SK-N-SH (cell line): ENCODE measurements around the gene RIMS4. TPM values are rescaled to one million over a fixed set of nuclear protein-coding genes. Genes with fewer than 3 reads are reported as not detected.

Experiments
- CTCF ChIA-PET: fragments of 300-600, 350-600 bp; formaldehyde crosslinking; extraction: SDS; loops from one replicate; lab custom pipeline; 2021; lab: Yijun Ruan, JAX
- POLR2A ChIA-PET: fragments of 350-600 bp; sonication (Branson Sonifier 250); formaldehyde crosslinking; extraction: SDS; loops from one replicate; lab custom pipeline; 2020; ENCODE audit warnings: antibody characterized with exemption, inconsistent platforms; lab: Yijun Ruan, JAX
- DNase-seq: peaks from one replicate; pipeline ENCODE4 v3.0.0; 2012
- H2AFZ ChIP-seq: fragments of 200-600 bp; sonication (generic); 2 replicates; pipeline ENCODE4 v1.8.1; 2016; ENCODE audit warnings: antibody characterized with exemption, mild to moderate bottlenecking, low read depth
- H3F3A ChIP-seq: fragments of 200-600 bp; sonication (generic); replicated peaks from 2 replicates; pipeline ENCODE3; 2016; ENCODE audit warnings: antibody characterized with exemption, mild to moderate bottlenecking; ENCODE audit not compliant: insufficient read depth
- H3K27ac ChIP-seq, 2 experiments: fragments of 200-500 bp in 1 of 2; fragments of 200-600 bp in 1 of 2; sonication (Bioruptor generic) in 1 of 2; sonication (generic), shearing (Covaris generic) in 1 of 2; 2 replicates each; pipeline versions ENCODE4 v1.5.1 to v1.6.1; 2014 to 2016; ENCODE audit warnings: low read depth in 2 of 2, inconsistent platforms in 1 of 2, low read length in 1 of 2, mild to moderate bottlenecking in 1 of 2, mixed read lengths in 1 of 2
- H3K27me3 ChIP-seq: fragments of 200-600 bp; sonication (generic), shearing (Covaris generic); 2 replicates; pipeline ENCODE4 v1.6.1; 2016; ENCODE audit warnings: mixed run types; ENCODE audit not compliant: insufficient read depth
- H3K36me3 ChIP-seq, 2 experiments: fragments of 200-500 bp in 1 of 2; fragments of 200-600 bp in 1 of 2; sonication (Bioruptor generic) in 1 of 2; sonication (generic) in 1 of 2; replicated peaks in 1 of 2; 2 replicates each; pipeline versions ENCODE3 to v1.5.1; 2014 to 2016; ENCODE audit warnings: low read length in 1 of 2, mild to moderate bottlenecking in 1 of 2; ENCODE audit not compliant: insufficient read depth in 2 of 2, control insufficient read depth in 1 of 2
- H3K4me1 ChIP-seq, 2 experiments: fragments of 200-500 bp in 1 of 2; fragments of 200-600 bp in 1 of 2; sonication (Bioruptor generic) in 1 of 2; sonication (generic), shearing (Covaris generic) in 1 of 2; 2 replicates each; pipeline versions ENCODE4 v1.5.1 to v1.6.1; 2014 to 2016; ENCODE audit warnings: low read depth in 1 of 2, low read length in 1 of 2, mixed run types in 1 of 2; ENCODE audit not compliant: insufficient read depth in 2 of 2, control insufficient read depth in 1 of 2
- H3K4me2 ChIP-seq: fragments of 200-600 bp; sonication (generic), shearing (Covaris generic); 2 replicates; pipeline ENCODE4 v1.6.1; 2017; ENCODE audit warnings: mixed run types
- H3K4me3 ChIP-seq, 2 experiments: fragments of 200-500 bp in 1 of 2; fragments of 200-600 bp in 1 of 2; sonication (Bioruptor generic) in 1 of 2; sonication (generic), shearing (Covaris generic) in 1 of 2; 2 replicates each; pipeline versions ENCODE4 v1.5.1 to v1.8.1; 2014 to 2016; ENCODE audit warnings: low read depth in 2 of 2, inconsistent platforms in 1 of 2, low read length in 1 of 2, mild to moderate bottlenecking in 1 of 2, mixed read lengths in 1 of 2, moderate library complexity in 1 of 2
- H3K79me2 ChIP-seq: fragments of 200-600 bp; sonication (generic); 2 replicates; pipeline ENCODE4 v1.8.1; 2017; ENCODE audit warnings: mild to moderate bottlenecking; ENCODE audit not compliant: insufficient read depth
- H3K9ac ChIP-seq: fragments of 200-600 bp; sonication (generic); 2 replicates; pipeline ENCODE4 v1.6.1; 2017; ENCODE audit warnings: mixed run types
- H3K9me2 ChIP-seq: fragments of 200-600 bp; sonication (generic); 2 replicates; pipeline ENCODE4 v1.6.1; 2017; ENCODE audit warnings: mixed run types
- H3K9me3 ChIP-seq: fragments of 200-600 bp; sonication (generic); 2 replicates; pipeline ENCODE4 v1.6.1; 2017; ENCODE audit warnings: mixed run types, mild to moderate bottlenecking, moderate library complexity
- H4K20me1 ChIP-seq: fragments of 200-600 bp; sonication (generic); 2 replicates; pipeline ENCODE4 v1.6.1; 2017; ENCODE audit warnings: mild to moderate bottlenecking, mixed run types; ENCODE audit not compliant: insufficient read depth
- ELF1 ChIP-seq: IDR thresholded peaks from 2 replicates; pipeline ENCODE4 v1.4.0; 2012
- EP300 ChIP-seq, 2 experiments: IDR thresholded peaks; 2 replicates each; pipeline versions ENCODE4 v1.4.0 to v1.6.1; 2012; ENCODE audit warnings: borderline replicate concordance in 1 of 2, low read depth in 1 of 2, low read length in 1 of 2
- EZH2phosphoT487 ChIP-seq: fragments of 200-600 bp; sonication (generic); IDR thresholded peaks from 2 replicates; pipeline ENCODE4 v1.6.1; 2017; ENCODE audit warnings: low read depth, mixed run types, mild to moderate bottlenecking, antibody characterized with exemption, moderate library complexity, borderline replicate concordance
- FOSL2 ChIP-seq: IDR thresholded peaks from 2 replicates; pipeline ENCODE4 v1.4.0; 2012; ENCODE audit warnings: low read depth, mild to moderate bottlenecking, moderate library complexity, borderline replicate concordance
- FOXJ3 ChIP-seq: sonication (generic); formaldehyde crosslinking; IDR thresholded peaks from 2 replicates; pipeline ENCODE4 v1.5.1; 2020; ENCODE audit warnings: mild to moderate bottlenecking, missing genetic modification reagents
- JUND ChIP-seq: IDR thresholded peaks from 2 replicates; pipeline ENCODE4 v1.4.0; 2012
- MXI1 ChIP-seq: IDR thresholded peaks from 2 replicates; pipeline ENCODE4 v1.6.1; 2012; ENCODE audit warnings: mild to moderate bottlenecking, low read depth, low read length, improper control_type of control experiment
- RAD21 ChIP-seq: IDR thresholded peaks from 2 replicates; pipeline ENCODE4 v1.6.1; 2012; ENCODE audit warnings: mild to moderate bottlenecking, low read length
- RCOR1 ChIP-seq: fragments of 150-350 bp; IDR thresholded peaks from 2 replicates; pipeline ENCODE4 v1.6.1; 2017; ENCODE audit warnings: antibody characterized with exemption, low read length
- RXRA ChIP-seq: IDR thresholded peaks from 2 replicates; pipeline ENCODE4 v1.4.0; 2012; ENCODE audit warnings: low read depth, mild to moderate bottlenecking, borderline replicate concordance
- SIN3A ChIP-seq: IDR thresholded peaks from 2 replicates; pipeline ENCODE4 v1.6.1; 2012; ENCODE audit warnings: low read depth, mild to moderate bottlenecking, low read length, moderate library complexity, borderline replicate concordance
- SMC3 ChIP-seq: IDR thresholded peaks from 2 replicates; pipeline ENCODE4 v1.6.1; 2012; ENCODE audit warnings: low read depth, low read length, improper control_type of control experiment
- TCF12 ChIP-seq: IDR thresholded peaks from 2 replicates; pipeline ENCODE4 v1.4.0; 2012
- TEAD4 ChIP-seq: IDR thresholded peaks from 2 replicates; pipeline ENCODE4 v1.4.0; 2012; ENCODE audit warnings: mild to moderate bottlenecking, borderline replicate concordance; ENCODE audit not compliant: insufficient read depth
- WGBS: methylation state at CpG from one replicate; pipeline ENCODE4 v1.1.6; 2017; ENCODE audit warnings: low lambda C conversion rate; 5-methylcytosine and 5-hydroxymethylcytosine counted together
- polyA plus RNA-seq, 3 experiments: library from polyadenylated mRNA; depleted of rRNA; stranded (reverse); fragments of >200 nt; gene quantifications; 2 replicates each; pipeline ENCODE4 v1.2.3, GENCODE V29; 2012
- TF ChIP-seq, protein P1 (sequence below): IDR thresholded peaks from 2 replicates; pipeline ENCODE4 v1.4.0; 2012; ENCODE audit warnings: low read depth, borderline replicate concordance
- TF ChIP-seq, protein P2 (sequence below): IDR thresholded peaks from 2 replicates; pipeline ENCODE4 v1.4.0; 2012; ENCODE audit warnings: low read depth, borderline replicate concordance
- TF ChIP-seq, protein P3 (sequence below): fragments of 150-350 bp; IDR thresholded peaks from 2 replicates; pipeline ENCODE4 v1.6.1; 2016; ENCODE audit warnings: mild to moderate bottlenecking, low read depth, low read length
- TF ChIP-seq, protein P4 (sequence below): IDR thresholded peaks from 2 replicates; pipeline ENCODE4; 2012
- TF ChIP-seq, protein P5 (sequence below): fragments of 200-600 bp; sonication (generic); IDR thresholded peaks from 2 replicates; pipeline ENCODE4 v1.6.1; 2017; ENCODE audit warnings: antibody characterized with exemption, mild to moderate bottlenecking, moderate library complexity

Gene RIMS4
- polyA plus RNA-seq, 1 of the 3 experiments (the other 2 are of a cell fraction), result 0.13 TPM

DNA sequence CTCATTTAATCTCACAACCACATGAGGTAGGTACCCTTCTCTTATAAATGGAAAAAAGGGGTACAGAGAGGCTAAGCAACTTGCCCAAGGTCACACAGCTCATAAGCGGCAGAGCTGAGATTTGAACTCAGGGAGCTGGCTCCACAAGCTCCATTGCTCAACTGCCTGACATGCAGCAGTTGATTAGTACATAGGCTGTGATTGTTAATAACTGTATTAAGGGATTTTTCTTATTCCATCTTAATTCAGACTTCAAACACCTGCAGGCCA, 88.6 kb downstream of the RIMS4 start:
- H2AFZ ChIP-seq, result no peak overlapping the region
- peaks cover 6 to 19% of the 10 kb centered on the region in 2 experiments; a peak in 3 of 4 replicates for H3K4me1 ChIP-seq
- H3K9me2 ChIP-seq, result no peaks in the 10 kb centered on the region
- TF ChIP-seq, protein P1, sequence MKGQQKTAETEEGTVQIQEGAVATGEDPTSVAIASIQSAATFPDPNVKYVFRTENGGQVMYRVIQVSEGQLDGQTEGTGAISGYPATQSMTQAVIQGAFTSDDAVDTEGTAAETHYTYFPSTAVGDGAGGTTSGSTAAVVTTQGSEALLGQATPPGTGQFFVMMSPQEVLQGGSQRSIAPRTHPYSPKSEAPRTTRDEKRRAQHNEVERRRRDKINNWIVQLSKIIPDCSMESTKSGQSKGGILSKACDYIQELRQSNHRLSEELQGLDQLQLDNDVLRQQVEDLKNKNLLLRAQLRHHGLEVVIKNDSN, result no peak
- TF ChIP-seq SMC3 (no peak), FOXJ3 (no peak)
- H3K9ac ChIP-seq, result 0 out of 2 replicates have a peak overlapping the region, but pooled peaks have one; percentile 55
- H3K9me3 ChIP-seq, result no peaks in the 10 kb centered on the region
- 100% methylated on average over 1 of the region's 1 CpG for WGBS
- ChIA-PET CTCF (interaction anchor here (1.1 to 10.6 kb wide), 3 partner anchors 11 to 37 kb away, joined by 3 to 79 read pairs (median 4); no protein-coding TSS in a partner anchor), POLR2A (no interaction called here)
- H4K20me1 ChIP-seq, result no peaks in the 10 kb centered on the region
- H3K4me3 ChIP-seq, result no peak overlapping the region
- no peaks in the 10 kb centered on the region for H3K79me2 ChIP-seq
- peaks cover 21% of the 10 kb centered on the region for H3F3A ChIP-seq
- peak overlapping the region in 1 of 2 experiments; percentile 91; a peak in 3 of 4 replicates for H3K27ac ChIP-seq
- DNase-seq, result no peak
- H3K36me3 ChIP-seq, result no peaks in the 10 kb centered on the region
- no peak overlapping the region for H3K4me2 ChIP-seq
- no peaks in the 10 kb centered on the region for H3K27me3 ChIP-seq

DNA sequence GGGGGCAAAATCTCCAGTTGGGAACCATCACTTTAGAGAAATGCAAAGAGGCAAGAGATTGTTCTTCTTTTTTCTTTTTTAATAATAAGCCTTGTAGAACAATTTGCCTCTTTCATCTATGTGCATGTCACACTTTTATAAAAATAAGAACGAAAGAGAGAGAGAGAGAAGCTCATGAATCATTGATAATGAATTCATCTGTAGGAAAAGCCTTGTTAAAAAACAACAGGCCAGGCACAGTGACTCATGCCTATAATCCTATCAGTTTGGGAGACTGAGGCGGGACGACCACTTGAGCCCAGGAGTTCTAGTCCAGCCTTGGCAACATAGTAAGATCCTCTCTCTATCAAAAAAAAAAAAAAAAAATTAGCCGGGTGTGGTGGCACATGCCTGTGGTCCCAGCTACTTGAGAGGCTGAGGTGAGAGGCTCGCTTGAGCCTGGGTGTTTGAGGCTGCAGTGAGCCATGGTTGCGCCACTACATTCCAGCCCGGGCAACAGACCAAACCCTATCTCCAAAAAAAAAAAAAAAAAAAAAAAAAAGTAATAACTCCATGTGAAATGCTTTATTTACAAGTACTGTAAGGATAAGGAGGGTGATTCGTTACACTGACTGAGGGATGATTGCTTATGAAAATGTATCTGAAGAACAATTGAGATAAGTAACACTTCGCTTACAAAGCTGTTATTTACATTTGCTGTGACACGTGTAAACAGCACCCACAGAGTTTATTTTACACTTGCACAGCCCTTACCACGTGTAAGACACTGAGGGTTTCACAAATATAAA, 89.2 kb downstream of the RIMS4 start:
- CTCF ChIA-PET, result interaction anchor here (0.6 to 10.6 kb wide), 4 partner anchors 12 to 99 kb away, joined by 3 to 79 read pairs (median 4); no protein-coding TSS in a partner anchor
- DNase-seq, result no peak
- TF ChIP-seq RCOR1, result no peak
- TF ChIP-seq, protein P2, sequence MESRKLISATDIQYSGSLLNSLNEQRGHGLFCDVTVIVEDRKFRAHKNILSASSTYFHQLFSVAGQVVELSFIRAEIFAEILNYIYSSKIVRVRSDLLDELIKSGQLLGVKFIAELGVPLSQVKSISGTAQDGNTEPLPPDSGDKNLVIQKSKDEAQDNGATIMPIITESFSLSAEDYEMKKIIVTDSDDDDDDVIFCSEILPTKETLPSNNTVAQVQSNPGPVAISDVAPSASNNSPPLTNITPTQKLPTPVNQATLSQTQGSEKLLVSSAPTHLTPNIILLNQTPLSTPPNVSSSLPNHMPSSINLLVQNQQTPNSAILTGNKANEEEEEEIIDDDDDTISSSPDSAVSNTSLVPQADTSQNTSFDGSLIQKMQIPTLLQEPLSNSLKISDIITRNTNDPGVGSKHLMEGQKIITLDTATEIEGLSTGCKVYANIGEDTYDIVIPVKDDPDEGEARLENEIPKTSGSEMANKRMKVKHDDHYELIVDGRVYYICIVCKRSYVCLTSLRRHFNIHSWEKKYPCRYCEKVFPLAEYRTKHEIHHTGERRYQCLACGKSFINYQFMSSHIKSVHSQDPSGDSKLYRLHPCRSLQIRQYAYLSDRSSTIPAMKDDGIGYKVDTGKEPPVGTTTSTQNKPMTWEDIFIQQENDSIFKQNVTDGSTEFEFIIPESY, result no peak
- TF ChIP-seq RAD21, result no peak
- TF ChIP-seq SMC3, result no peak
- TF ChIP-seq, protein P3, sequence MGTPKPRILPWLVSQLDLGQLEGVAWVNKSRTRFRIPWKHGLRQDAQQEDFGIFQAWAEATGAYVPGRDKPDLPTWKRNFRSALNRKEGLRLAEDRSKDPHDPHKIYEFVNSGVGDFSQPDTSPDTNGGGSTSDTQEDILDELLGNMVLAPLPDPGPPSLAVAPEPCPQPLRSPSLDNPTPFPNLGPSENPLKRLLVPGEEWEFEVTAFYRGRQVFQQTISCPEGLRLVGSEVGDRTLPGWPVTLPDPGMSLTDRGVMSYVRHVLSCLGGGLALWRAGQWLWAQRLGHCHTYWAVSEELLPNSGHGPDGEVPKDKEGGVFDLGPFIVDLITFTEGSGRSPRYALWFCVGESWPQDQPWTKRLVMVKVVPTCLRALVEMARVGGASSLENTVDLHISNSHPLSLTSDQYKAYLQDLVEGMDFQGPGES, result no peak
- TF ChIP-seq EZH2phosphoT487, result no peak
- TF ChIP-seq, protein P4, sequence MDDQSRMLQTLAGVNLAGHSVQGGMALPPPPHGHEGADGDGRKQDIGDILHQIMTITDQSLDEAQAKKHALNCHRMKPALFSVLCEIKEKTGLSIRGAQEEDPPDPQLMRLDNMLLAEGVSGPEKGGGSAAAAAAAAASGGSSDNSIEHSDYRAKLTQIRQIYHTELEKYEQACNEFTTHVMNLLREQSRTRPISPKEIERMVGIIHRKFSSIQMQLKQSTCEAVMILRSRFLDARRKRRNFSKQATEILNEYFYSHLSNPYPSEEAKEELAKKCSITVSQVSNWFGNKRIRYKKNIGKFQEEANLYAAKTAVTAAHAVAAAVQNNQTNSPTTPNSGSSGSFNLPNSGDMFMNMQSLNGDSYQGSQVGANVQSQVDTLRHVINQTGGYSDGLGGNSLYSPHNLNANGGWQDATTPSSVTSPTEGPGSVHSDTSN, result peak; percentile 45
- TF ChIP-seq FOSL2, result peak; percentile 80
- no peak for TF ChIP-seq MXI1
- peak; percentile 75 for TF ChIP-seq JUND
- TF ChIP-seq ELF1, result no peak
- TF ChIP-seq, protein P5, sequence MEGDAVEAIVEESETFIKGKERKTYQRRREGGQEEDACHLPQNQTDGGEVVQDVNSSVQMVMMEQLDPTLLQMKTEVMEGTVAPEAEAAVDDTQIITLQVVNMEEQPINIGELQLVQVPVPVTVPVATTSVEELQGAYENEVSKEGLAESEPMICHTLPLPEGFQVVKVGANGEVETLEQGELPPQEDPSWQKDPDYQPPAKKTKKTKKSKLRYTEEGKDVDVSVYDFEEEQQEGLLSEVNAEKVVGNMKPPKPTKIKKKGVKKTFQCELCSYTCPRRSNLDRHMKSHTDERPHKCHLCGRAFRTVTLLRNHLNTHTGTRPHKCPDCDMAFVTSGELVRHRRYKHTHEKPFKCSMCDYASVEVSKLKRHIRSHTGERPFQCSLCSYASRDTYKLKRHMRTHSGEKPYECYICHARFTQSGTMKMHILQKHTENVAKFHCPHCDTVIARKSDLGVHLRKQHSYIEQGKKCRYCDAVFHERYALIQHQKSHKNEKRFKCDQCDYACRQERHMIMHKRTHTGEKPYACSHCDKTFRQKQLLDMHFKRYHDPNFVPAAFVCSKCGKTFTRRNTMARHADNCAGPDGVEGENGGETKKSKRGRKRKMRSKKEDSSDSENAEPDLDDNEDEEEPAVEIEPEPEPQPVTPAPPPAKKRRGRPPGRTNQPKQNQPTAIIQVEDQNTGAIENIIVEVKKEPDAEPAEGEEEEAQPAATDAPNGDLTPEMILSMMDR, result no peak
- peak in 1 of 2 experiments; percentile 36; a peak in 1 of 4 replicates for TF ChIP-seq EP300 (IDR thresholded peaks at IDR 0.05; ENCODE audit: borderline replicate concordance in 1 of 2, low read depth in 1 of 2, low read length in 1 of 2)
- peak; percentile 20; the same call in 1 of the 2 replicates for TF ChIP-seq RXRA
- TF ChIP-seq TCF12, result peak; percentile 51
- no peak for TF ChIP-seq SIN3A
- TF ChIP-seq TEAD4, result peak; percentile 54; the same call in 1 of the 2 replicates

More for the DNA sequence above, 89.2 kb downstream of the RIMS4 start:
- peaks cover 6 to 19% of the 10 kb centered on the region in 2 experiments; a peak in 3 of 4 replicates for H3K4me1 ChIP-seq
- peak overlapping the region; percentile 53 for H3K4me2 ChIP-seq
- H3K9ac ChIP-seq, result peak overlapping the region; percentile 55; the same call in 1 of the 2 replicates
- 0 out of 2 replicates have a peak overlapping the region, but pooled peaks have one; percentile 19 for H2AFZ ChIP-seq
- no peaks in the 10 kb centered on the region for H4K20me1 ChIP-seq
- H3F3A ChIP-seq, result peaks cover 21% of the 10 kb centered on the region
- no peaks in the 10 kb centered on the region for H3K27me3 ChIP-seq
- WGBS, result 45% methylated on average over 11 of the region's 11 CpGs
- no peaks in the 10 kb centered on the region for H3K9me3 ChIP-seq
- no peaks in the 10 kb centered on the region for H3K36me3 ChIP-seq
- no peaks in the 10 kb centered on the region for H3K79me2 ChIP-seq
- H3K4me3 ChIP-seq, result no peak overlapping the region
- POLR2A ChIA-PET, result no interaction called here
- no peaks in the 10 kb centered on the region for H3K9me2 ChIP-seq
- H3K27ac ChIP-seq, result peak overlapping the region; percentile 53 to 91; a peak in 3 of 4 replicates
